Measurements from ENCODE around the gene RFFL.
A peak's percentile ranks its signal among the peaks of the same experiment; 100 is the strongest.

RFFL gene

DNA sequence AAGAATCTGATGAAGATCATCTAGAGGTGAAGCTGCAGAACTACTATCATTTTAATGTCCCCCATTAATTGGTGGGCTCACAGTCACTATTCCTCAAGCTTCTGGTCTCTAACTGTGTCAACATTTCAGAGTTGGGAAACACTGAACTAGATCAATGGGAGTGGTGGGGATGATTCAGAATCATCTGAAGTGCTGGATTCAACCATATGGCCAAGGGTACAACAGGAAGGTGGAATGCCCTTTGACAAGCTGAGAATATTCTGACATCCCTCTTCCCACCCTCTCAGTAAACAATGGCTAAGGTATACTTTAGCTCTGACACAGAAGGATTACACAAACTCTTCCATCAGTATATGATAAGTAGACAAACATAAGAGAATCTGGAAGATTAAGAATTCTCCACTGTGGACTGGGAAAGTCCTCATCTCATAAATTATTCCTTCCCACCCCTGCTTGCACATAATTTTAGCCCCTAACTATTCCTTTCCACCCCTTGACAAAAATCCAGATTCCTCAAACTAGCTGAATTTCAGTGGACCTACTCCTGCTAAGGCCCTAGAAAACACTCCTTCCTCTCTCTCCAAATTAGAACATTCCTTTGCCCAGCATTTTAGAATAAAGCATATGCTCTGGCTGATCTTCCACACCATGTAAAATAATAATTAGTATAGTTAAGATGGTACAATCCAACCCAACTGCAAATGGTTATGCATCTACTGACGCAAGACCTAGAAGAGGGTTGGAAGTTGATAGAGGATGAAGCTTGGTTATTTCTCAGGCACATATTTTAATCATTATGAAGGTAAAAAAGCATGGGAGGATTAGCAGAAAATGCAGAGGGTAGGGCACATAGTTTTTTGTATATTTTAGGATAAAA lies 16.3 kb upstream of the RFFL start:
- DNase-seq, result no peak

DNA sequence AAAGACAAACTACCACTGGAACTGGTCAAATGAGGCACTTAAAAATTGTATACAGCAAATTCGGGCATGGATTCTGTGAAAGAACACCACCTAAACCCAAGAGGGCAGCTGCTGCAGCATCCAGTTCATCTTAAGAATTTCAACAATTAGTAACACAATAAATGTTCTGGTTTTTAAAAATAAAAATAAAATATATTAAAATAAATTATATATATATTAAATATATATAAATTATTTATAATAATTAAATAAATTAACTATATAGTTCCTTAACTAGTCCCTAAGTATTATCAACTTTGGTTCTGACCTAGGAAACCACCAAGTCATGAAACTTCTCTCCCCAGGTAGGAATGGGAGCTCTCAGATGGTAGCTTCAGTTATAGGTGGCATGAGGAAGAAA lies 13.4 kb upstream of the RFFL start:
- no peak for DNase-seq

- DNase-seq, result no peak
These were observed 11.5 kb upstream of the RFFL start for GRCh38 chr17:35074711-35075707.

- no peak for DNase-seq
These were observed 10.6 kb upstream of the RFFL start for GRCh38 chr17:35073991-35074627.

DNA sequence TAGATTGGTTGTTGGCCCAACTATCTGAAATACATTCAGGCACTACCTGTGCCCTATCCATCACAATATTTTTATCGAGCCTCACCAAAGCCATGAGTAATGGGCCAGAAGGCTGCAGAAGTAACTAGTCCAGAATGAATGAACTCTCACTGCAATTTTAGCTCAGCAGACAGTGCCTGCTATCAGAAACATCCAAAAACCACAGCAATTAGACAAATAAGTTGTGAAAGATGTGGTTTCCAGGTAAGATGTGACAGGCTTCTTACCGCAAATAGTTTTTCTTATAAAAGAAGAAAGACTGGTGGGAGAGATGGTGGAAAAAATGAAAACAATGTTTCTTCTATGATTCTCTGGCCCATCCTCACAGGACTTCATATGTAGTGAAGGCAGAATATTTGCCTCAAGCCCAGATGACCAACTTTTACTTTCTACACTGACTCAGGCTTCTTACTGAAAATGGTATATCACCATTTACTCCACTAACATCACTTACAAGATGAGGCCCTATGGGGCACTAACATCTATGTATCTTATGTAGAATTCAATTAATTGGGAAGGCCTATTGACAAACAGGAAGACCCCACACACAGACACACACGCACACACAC lies 9.8 kb upstream of the RFFL start:
- DNase-seq, result no peak

- DNase-seq, result no peak
These were observed 5.8 kb upstream of the RFFL start for GRCh38 chr17:35069311-35069710.

GRCh38 chr17:35068249-35068648 lies 4.7 kb upstream of the RFFL start:
- no peak for DNase-seq

DNA sequence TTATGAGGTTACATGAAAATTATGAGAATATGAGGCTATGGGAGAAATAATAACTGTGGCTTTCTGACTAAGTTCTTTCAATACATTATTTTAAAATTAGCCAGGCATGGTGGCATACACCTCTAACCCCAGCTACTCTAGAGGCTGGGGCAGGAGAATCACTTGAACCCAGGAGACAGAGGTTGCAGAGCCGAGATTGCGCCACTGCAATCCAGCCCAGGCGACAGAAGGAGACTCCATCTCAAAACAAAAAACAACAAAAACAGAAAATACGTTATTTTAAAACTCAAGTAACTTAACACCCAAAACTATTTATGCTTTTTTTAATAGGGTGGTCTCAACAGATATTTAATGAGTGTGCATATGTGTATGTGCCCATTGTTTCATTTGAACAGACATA lies 2.4 kb upstream of the RFFL start:
- DNase-seq, result no peak

DNA sequence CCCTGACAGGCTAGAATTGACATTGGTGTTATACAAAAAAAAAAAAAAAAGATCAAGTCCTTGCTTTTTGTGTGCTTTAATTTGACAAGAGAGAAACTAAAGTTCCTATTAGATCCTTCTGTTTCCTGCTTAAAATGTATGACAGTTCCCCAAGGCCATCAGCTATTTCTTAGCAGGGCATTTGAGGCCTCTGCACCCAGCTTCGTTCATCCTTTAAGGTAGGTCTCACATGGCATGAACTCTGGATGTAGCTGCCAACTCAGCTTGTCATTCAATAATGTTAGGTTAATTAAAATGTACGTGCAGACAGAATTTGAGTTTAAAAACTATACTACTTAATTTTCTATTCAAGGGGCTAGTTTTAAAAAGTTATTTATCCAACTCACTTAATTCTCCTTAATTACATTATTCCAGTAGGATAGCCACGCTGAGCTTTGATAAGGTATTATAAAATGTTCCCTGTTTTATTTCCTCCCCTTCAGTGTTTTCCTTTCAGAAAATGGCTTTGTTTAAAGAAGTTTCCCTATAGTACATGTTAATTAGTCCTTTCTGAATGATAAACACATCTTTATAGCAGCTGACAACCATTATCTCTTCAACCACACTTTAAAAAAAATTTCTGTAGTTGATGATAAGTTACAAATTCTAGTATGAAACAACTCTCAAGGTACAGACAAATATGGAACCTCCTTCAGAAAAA lies 1.2 kb upstream of the RFFL start:
- no peak for DNase-seq

- DNase-seq, result no peak
These were observed 1.2 kb downstream of the RFFL start for GRCh38 chr17:35062308-35062707.

DNA sequence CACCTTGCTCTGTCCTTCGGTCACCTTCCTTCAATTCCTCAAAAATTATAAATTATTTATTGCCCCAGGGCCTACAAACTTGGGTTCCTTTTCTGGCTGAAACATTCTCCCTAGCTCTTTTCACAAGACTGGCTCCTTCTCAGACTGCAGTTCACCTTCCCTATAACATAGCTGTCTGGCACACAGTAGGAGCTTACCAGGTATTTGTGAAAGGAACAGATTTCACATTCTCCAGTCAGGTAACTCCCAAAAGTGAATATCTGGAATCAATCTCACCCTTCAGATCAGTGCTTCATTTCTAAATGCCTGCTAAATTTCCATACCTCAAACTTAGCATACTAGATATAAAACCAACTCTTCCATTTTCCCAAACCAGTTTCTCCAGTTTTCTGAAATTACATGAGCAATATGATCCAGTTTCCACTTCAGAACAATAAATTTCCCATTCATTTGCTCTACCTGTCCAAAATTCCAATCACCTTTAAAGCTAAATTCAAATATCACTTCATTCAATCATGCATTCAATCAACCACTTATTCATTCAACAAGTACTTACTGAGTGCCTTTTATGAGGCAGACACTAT lies 6.1 kb downstream of the RFFL start:
- peak; percentile 17 for DNase-seq

DNA sequence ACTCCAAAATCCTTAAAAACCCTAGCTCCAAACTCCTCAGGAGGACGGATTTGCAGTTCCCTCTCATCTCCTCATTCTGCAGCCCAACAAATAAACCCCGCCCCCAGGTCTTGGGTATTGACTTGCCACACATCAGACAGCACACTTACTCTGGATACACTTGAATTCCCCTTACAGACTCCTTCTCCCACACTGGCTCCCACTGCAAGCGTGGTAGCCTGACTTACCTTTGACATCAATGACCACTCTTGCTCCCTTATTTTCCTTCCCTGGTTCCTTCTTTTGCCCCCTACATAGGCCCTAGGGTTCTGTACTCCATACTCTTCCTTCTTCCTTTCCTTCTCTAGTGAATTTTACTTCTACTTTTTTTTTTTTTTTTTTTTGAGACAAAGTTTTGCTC lies 7.5 kb downstream of the RFFL start:
- no peak for DNase-seq

GRCh38 chr17:35053204-35053603 lies 10.3 kb downstream of the RFFL start:
- no peak for DNase-seq

- no peak for DNase-seq
These were observed 10.7 kb downstream of the RFFL start for GRCh38 chr17:35052780-35053179.

GRCh38 chr17:35052241-35052610 lies 11.3 kb downstream of the RFFL start:
- no peak for DNase-seq

DNA sequence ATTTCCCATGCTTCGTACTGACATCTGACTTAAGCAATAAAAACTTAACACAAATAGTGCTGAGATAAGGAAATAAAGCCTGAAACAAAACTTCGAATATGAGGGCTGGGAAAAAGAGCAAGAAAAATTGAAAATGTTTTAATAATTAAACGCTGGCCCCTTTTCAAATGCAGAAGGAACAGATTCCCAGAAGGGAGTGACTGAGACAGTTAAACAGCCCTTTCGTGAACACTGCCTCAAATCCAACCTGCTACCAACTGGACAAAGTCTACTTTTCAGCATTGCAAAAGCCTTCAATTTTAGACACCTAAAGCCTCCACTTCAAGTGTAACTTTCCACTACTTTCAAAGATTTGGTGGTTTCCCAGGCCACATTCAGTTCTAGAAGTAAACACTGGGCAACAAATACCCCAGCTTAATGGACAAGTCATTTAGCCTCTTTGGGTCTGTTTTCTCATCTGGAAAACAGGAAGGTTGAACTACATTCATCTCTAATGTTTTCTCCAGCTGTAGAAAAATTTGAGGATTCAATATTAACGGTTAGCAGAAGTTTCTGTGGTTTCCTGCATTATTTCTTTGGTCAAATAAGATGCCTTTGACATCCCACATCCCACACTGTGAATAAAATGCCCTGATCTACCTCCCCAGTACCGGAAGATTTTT lies 11.8 kb downstream of the RFFL start:
- DNase-seq, result no peak

GRCh38 chr17:35051183-35051578 lies 12.3 kb downstream of the RFFL start:
- peak; percentile 35 for DNase-seq

DNA sequence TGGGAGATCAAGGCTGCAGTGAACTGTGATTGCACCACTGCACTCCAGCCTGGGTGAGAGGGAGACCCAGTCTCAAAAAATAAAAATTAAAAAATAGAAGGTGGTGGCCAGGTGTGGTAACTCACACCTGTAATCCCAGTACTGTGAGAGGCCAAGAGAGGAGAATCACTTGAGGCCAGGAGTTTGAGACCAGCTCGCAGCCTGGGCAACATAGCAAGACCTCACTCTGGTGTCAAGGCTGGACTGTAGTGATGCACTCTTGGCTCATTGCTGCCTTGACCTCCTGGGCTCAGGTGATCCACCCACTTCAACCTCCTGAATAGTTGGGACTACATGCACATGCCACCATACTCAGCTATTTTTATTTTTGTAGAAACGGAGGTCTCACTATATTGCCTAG lies 13.3 kb downstream of the RFFL start:
- no peak for DNase-seq

DNA sequence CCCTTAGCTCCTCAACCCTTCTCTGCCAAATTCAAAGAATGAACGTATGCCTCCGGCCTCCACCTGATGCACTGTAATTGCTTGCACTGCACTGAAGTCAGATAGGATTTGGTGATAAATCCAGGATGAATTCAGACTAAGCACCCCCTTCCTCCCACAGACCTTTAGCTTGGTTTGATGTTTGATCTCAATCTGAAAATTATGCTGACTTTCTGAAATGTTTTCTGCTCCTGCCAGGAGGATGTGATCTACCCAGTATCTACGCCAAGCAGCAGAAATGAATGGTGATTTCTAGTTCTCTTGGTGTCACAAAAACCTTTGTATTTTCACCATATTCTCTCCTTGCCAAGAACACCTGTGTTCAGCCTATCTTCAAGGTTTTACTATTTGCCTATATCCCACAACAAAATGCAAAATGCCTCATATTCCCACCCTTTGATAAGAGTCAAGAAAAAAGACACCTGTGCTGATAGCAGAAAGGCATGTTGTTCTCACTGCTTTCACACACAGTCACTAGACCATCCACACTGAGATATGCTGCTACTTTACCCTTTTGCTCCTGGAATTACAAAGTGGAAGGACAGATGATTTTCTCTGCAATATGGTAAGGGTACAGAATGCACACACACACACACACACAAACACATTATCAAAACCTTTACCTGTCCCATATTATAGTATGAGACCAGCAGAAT lies 14.7 kb downstream of the RFFL start:
- DNase-seq, result no peak

GRCh38 chr17:35046740-35047283 lies 16.7 kb downstream of the RFFL start:
- no peak for DNase-seq
